Activated CD8-positive, alpha-beta memory T cell treated with anti-CD3 and anti-CD28 coated beads, Interleukin-2, amount 50 U/mL, for 4 hours (primary cell): ENCODE measurements around the gene UROS.

Experiments used
- DNase-seq: peaks from one replicate; pipeline ENCODE4 v3.0.0-alpha.2; 2020

The UROS gene

DNA sequence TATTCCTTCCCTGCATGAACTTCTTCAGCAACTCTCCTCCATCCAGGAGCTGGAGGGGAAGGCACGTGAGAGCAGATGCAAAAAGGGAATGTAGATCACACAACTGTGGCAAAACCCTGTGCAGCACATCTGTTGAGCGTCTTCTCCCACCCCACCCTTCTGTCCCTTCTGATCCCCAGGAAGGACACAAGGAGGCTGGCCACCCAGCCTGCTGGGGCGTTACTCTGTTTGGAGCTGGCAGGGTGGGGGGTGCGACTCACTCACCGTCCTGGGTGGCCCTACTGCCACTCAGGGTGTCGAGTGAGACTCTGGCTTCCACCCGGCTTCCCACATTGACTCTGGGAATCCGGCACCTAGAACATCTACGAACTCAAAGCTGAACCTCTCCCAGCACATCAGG is 37.3 kb downstream of the UROS start:
- DNase-seq = no peak

DNA sequence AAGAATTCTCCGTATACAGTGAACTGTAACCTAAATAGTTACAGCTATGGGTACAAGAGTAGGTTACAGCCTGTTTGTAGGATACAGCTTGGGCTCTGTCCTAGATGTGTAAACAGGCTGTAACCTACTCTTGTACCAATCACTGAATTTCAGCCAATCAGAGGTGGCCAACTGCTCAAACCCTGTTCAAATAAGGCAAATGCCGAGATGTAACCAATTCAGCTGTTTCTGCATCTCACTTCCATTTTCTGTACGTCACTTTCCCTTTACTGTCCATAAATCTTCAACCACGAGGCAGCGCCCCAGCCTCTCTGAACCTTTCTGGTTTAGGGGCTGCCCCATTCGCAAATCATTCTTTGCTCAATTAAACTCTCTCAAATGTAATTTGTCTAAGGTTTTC is 39.1 kb downstream of the UROS start:
- DNase-seq = no peak

DNA sequence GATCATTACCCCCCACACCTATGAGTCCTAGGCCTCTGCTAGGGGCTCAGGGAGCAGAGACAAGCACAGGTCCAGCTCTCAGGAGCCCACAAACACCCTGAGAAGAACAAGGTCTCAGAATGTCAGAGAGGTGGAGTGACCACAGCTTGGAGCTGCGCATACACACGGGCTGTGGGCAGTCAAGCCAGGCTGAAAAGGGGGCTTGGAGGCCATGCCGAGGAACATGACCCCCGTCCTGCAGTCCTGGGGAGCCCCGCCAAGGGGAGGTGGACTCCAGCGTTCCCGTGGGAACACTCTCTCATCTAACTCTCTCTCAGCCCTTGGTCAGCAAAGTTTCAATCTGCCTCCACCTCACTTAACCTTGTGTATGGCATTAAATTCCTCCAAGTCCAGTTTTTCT is 39.6 kb downstream of the UROS start:
- no peak for DNase-seq

DNA sequence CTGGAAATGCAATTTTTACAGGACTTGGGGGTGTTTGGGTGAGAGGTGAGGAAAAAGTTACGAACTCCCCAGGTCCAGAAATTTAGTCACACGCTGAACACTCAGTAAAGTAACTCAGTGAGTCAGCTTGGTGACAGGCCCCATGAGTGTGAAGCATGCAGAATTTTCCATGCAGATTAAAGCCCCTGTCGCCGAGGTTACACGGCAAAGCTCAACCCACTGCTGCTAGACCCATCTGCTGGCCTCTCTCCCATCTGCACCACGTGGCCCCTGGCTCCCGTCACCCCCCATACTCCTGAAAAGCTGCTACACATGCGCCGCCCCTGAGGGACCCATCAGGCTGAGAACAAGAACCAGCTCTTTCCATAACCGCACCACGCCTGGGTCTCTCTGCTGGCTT is 40.4 kb downstream of the UROS start:
- DNase-seq = no peak

DNA sequence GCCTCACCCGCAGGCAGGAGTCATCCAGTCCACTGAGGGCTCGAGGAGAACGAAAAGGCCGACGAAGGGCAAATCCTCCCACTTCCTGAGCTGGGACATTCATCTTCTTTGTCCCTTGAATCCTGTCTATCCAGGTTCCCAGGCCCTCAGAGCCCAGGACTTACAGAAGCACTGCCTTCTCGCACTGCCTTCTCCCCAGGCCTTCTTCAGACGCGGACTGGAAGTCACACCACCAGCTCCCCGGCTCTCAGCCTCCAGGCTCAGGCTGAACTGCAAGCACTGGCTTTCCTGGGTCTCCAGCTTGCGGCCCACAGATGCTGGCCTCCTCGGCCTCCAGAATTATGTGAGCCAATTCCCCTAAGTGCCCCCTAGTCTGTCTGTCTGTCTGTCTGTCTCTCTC is 41.0 kb downstream of the UROS start:
- DNase-seq = no peak

DNA sequence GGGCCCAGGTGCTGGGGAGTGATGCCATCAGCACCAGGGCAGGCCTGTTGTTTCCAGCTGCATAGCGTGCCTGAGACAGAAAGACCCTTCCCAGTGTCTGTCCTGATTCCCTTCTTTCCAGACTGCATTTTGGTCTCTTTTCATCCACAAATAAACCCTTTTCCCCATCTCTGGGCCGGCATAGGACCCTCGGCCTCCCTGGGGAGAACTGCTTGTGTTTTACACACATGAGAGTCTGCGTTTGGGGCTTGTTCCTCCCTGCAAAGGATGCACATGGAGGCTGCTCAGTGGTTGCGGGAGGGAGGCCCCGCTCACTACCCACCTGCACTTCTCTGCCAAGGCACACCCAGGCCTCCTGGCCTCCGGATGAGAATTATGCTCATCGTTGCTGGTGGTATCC is 41.7 kb downstream of the UROS start:
- no peak for DNase-seq

DNA sequence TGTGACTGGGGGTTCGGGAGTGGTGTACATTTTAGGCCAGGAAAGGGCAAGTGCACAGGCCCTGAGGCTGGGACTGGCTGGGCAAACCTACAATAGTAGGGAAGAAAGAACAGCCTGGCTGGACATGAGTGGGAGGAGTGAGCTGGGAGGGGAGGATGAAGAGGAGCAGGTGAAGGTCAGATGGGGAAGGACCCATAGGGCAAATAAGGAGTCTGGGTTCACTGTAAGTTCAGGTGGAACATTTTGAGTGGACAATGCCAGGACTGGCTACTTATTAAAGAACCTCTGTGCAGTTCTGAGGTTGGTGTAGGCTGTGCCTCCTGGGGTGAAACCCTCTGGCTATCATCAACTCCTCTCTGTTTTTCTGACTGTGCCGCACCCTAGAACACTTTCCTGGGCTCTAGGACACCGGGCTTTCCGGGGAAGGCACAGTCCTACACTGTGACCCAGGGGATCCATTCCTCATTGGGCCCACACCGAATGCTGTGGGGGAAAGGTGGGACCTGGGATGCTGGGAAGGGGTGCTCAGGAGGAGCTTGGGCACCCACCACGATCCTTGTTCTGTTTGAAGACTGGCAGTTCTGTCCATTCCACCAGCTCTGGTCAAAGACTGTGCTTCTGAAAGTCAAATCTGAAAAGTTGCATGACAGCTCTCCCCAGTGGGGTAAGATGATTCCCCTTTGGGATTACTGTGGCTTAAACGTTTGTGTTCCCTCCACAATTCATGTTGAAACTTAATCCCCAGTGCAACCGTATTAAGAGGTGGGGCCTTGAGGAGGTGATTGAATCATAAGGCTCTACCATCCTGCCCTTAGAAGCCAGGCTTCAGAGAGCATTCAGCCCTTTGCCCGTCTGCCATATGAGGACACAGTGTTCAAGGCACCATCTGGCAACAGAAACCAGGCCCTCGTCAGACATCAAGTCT is 43.4 kb downstream of the UROS start:
- DNase-seq = no peak

DNA sequence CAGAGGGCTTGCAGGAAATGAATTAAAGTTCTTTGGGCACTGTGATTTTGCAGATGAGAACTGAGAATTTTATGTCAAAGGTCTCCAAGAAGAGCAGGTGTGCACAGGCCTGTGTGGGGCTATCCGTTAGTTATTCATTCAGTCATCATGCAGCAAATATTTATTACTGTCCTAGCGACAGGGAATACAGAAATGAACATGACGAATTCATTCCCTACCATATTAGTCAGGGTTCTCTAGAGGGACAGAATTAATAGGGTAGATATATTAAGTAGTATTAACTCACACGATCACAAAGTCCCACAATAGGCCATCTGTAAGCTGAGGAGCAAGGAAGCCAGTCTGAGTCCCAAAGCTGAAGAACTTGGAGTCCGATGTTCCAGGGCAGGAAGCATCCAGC is 44.5 kb downstream of the UROS start:
- DNase-seq = no peak

DNA sequence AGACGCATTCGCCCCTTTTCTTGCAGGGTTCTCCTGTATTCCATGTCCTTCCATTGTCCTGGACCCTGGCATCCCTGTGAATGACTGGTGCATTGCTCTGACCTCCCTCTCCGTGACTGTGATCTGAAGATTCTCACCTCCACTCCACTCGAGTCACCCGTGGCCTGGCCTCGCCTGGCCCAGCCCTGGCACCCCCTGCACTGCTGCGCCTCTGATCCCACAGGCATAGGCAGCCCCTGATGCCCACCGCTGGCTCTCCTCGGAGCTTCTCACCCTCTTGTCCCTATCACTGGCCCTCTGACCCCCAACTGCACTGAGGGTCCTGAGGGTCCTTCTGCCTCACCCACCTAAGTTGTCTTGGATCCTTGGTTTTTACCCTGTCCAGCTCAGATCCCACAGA is 45.3 kb downstream of the UROS start:
- DNase-seq = no peak

DNA sequence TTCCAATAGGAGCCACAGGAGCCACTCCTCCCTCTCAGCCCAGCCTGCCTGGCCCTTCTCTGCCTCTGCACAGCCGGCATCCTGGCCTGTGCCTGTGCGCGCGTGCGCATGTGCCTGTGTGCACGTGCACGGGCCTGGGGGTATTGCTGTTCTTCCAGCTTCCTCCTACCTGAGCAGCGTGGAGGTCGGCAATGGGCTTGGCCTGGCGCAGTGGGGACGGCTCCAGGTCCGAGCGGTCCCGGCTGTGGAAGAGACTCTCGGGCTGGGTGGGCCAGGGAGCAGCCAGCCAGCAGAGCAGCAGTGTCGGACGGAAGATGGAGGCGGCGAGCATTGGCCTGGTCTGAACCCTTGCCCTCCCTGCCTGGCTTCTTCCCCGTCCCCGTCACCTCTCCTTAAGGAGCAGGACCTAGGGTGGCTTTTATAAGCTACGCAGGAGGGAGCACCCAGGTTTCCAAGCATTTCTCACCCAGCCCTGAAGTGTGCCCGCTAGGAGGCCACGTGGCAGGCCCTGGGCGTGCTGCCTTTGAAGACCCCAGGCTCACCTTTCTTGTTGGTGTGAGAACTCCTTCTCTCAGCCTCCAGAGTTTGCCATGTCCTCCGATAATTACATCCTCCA is 47.5 kb downstream of the UROS start, which contains the start of gene MMP21:
Gene MMP21 (minus strand): TSS at position 331 of the 616 bp plus-strand sequence. CDS start 0 bp downstream, at position 331.
- DNase-seq = no peak

DNA sequence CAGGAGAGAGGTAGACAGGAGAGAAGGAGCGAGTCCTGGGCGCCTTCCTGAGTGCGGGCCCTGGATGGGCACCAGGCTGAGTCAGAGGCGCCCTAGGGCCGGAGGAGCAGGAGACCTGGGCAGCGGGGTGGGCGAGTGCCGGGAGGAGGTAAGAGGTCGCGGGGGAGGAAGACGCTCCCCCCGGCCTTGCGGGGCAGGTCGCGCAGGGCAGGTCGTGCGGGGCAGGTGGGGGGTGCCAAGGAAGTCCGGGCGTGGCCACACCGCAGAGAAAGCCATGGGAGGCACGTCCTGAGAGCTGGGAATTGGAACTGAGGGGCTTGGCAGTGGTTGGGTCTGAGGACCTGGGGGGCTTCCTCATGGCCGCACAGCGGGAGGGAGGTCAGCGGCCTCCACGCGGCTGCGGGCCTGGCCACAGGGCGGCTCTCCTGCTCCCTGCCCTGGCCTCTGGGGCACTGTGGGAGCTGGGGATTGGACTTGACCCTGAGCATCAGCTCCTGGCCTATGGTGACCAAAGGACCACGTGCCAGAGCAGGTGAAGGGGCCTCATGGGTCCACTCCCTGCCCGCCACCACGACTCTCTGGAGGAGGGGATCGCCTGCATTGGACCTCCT is 48.4 kb downstream of the UROS start:
- DNase-seq = no peak

DNA sequence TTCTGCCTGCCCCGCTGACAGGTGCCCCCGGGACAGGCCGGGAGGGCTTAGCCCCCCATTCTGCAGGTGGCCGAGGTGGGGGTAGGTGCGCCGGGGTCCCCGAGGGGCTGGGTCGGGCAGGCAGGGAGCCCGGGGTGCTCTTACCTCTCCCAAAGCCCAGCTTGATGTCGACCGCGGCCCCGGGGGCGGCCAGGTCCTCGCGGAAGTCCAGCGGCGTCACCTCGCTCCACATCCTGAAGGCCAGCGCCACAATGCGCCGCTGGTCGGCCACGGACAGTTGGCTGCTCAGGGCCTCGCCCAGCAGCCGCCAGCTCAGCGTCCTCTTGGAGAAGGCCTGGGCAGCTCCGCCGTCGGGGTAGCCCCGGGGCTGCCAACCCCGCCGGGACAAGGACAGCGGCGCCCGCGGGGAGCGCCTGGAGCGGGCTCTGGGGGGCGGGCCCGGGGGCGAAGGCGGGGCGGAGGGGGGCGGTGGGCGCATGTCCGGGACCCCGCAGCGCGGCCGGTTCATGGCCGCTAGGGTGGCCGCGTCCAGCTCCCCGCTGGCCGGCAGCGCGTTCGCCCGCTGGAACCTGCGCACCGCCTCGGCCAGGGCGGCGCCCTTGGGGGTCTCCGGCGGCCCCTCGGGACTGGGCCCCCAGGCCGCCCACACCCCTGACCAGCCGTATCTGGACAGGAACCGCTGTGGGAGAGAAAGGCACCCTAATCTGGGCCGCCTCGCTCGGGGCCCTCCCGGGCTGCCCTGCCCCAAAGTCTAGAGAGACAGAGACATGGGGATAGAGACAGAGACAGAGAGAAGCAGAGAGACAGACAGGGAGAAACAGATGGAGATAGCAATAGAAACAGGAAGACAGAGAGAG is 49.1 kb downstream of the UROS start:
- no peak for DNase-seq

DNA sequence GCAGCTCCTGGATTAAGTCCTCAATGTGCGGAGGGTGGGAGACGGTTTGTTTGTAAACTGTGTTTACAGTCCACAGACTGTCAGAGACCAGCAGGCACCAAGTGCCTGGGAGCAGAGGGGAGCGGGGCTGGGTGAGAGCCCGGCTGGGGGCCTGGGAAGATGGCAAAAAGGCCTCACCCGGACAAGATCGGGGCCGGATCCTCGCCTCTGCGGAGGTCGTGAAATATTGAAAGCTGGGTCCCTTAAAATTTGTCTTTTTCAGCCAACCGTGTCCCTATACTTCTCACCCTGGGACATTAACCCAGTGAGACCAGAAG is 50.2 kb downstream of the UROS start:
- no peak for DNase-seq

DNA sequence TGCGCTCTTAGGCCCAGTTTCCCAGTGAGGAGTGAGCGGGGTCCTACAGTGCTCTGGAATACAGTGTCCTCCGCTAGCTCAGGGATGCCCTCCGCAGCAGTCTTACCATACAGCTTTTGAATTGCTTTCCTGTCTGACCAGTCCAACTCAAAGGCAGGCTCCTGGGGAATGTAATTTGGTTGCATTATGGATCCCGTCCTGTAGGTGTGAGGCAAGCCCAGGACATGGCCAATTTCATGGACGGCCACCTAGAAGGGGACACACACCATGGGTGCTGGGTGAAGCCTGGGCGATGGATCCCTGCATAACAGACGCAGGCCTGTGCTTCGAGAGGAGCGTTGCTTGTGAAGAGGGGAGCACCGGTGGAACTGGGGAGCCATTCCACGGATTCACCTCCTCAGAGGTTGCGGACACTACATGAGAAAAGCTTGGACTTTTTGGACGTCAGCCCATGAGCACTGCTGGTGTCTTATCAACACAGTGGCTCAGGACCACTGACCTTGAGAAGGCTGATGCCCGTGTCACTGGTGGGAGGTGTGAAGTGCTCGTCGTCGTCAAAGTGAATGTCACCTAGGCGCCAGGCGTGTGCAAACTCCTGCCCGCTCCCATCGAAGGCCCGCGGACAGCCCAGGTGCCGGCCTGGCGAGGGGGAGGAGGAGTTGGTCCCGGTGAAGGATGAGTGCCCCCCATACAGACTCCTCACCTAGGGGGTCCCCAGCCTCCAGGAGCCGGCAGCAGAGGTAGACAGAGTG is 50.8 kb downstream of the UROS start:
- no peak for DNase-seq

DNA sequence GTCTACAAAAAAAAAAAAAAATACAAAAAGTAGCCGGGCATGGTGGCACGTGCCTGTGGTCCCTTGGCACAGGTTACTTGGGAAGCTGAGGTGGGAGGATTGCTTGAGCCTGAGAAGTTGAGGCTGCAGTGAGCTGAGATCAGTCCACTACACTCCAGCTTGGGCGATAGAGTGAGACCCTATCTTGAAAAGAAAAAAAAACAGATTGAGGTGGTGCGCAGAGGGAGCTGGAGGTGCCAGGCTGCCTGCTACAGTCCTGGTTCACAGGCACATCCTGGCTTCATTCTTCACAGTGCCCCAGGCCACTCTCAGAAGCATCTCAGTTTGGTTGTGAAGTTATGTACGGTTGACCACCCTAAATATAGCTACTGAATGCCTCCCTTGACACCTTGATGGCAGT is 52.2 kb downstream of the UROS start:
- no peak for DNase-seq

DNA sequence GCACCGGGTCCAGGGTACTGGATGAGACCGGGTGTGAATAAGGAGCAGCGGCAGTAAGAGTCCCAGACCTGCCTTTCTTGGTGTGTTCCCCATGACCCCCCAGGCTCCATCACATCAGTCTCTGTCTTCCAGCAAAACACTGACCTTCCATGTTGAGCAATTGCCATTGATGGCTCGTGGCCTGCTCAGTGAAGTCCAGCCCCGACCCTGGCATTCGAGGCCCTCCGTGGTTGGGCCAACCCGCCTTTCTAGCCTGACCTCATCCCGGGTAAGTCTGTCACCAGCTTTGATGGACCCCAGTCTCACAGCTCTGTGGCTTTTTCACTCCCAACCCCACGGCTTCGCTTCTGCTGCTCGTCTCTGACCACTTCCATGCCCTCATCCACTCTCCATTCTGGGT is 53.9 kb downstream of the UROS start:
- no peak for DNase-seq

DNA sequence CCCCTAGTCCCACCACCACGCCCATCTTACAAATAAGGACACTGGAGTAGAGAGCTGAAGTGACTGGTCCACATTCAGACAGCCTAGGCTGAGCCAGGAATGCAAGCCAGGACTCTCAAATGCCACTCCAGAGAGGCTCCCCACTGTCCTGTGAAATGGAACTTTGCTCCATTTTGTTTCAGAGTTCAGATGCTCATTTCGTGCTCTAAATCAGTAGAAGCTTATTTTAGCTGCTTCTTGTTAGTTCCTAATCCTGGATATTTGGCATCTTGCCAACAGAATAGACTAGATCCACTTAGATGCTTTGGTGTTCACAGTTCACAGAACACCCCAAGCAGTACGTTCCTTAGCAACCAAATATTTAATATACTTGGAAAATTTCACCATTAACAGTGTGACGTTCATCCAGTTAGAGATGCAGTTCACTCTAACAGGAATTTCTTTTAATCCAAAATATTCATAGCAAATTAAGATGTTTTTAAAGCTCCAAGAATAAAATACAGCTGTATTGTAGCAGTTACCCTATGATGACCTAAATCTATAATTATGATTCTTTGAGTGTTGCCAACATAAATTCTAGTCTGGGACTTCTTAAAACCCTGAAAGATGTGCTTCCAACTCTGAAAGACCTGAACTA is 54.7 kb downstream of the UROS start:
- DNase-seq = no peak

DNA sequence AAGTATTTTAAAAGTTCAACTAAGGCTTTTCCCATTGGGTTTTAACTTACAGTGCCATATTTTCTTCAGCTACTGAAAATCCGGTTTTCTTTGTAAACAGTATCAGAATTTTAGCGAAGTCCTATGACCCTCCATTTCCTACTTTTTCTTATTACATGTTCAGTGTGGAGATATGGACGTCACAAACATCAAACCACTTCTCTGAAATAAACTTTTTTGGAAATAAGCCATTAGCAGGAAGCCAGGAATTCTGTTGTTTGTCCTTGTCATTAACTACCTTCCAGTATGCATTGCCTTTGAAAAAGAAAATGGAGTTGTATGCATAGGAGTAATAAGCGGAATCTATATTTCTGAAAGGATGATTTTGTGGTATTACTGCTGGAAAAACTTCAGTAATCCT is 56.5 kb downstream of the UROS start:
- no peak for DNase-seq

DNA sequence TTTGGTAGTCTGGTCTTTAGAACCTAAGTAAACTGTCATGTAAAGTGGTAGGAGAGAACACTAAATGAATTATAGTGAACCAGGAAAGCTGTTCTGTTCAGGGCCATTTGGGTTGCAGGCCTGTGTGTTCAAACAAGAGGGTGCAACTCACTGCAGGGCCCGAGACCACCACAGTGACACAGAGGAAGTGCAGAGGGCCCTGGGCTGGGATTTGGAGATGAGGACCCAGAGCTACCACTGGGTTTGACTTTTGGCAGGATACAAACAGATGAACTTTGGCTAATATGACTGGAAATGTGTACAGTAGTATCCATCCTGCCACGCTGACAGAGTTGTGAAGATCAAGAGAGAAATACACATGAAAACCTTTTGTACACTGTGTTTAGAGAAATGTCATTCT is 57.2 kb downstream of the UROS start:
- DNase-seq = no peak

DNA sequence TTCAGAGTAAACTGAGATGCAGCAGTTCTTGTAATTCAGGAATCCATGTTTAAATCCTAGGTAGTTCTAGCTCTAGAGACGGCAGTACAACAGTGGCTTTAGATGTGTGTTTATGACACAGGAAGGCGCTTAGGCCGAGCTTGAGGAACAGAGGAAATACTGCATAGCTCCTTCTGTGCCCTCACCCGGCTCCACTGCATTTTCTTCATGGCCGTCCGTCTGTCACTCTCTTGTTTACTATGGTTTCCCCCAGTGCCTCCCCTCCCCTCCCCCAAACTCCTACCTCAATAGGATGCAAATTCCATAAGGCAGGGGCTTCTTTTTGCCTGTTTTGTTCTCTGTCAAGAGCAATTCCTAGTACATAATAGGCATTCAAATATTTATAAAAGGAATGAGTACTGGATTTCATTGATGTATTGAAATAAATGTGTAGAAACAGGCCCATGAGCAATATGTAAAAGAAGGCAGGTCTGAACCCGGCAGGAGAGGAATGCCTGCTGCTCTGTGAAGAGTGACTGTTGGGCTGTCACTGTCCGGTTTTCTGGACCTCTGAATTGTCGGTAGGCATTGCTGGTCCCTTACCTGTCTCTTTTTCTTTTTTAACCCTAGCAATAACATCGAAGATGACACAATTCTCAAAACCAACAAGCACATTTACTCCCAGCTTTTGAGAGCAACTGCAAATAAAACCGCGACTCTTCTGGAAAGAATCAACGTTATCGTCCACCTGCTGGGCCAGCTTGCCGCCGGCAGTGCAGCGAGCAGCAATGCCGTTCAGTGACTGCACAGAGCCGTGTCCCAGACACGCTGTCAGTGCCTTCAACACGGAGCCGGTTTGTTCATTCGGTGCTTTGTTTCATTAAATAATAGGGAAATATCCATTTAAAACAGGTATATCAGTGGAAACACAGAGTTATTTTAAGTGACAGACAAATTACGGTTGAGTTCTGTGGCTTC is 60.1 kb downstream of the UROS start:
- no peak for DNase-seq

DNA sequence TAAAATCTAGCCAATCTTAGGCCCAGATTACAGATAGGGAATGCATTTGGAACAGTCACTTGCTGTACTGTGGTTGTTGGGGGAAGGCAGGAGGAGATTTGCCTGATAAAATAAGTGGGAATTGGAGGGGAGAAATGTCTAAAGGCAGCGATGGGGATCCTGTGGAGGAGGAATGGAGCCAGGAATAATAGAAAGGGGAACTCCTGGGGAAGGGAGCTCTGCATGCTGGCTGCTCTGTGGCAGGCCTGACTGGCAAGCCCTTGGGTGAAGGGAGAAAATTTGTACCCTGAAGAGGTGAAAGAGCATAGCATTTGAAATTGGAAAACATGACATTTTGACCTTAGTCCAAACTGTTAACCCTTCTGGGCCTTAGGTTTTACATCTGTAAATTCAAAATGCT is 61.1 kb downstream of the UROS start:
- DNase-seq = no peak
